B cell (primary cell): ENCODE results near the gene ADD3. TPM values are rescaled to one million over a fixed set of nuclear protein-coding genes. Genes with fewer than 3 reads are reported as not detected.
A peak's percentile ranks its signal among the peaks of the same experiment; 100 is the strongest.

Experiments used
- ATAC-seq: fragments of 200-7000 bp; cut with Tn5 transposase; one replicate; pipeline ENCODE4 v1.10.0; 2021; ENCODE audit warnings: low read depth, mild to moderate bottlenecking, moderate number of reproducible peaks, moderate library complexity
- CTCF ChIA-PET: fragments of 350-600 bp; sonication (Branson Sonifier 250); formaldehyde crosslinking; loops from one replicate; lab custom pipeline; 2021; ENCODE audit warnings: antibody characterized with exemption, inconsistent platforms; lab: Charles Lee
- POLR2A ChIA-PET: fragments of 350-600 bp; sonication (Branson Sonifier 250); formaldehyde crosslinking; loops from one replicate; lab custom pipeline; 2021; ENCODE audit warnings: antibody characterized with exemption; lab: Charles Lee
- DNase-seq: peaks from one replicate; pipeline ENCODE4 v3.0.0; 2013
- H2AFZ ChIP-seq: 2 replicates; pipeline ENCODE4 v1.6.1; 2012; ENCODE audit warnings: mild to moderate bottlenecking, low read depth, low read length; ENCODE audit not compliant: insufficient read depth, poor library complexity, severe bottlenecking
- H3K27ac ChIP-seq, 2 donors: 1 replicate in 1 of 2; 2 replicates in 1 of 2; pipeline ENCODE4 v1.5.1; 2012 to 2013; ENCODE audit warnings: low read length in 2 of 2, mild to moderate bottlenecking in 2 of 2, moderate library complexity in 1 of 2
- H3K27me3 ChIP-seq, 4 experiments: fragments of 200-600 bp in 1 of 4; sonication (generic) in 1 of 4; replicated peaks in 1 of 4; 1 replicate in 2 of 4; 2 replicates in 2 of 4; pipeline versions ENCODE4 v1.6.1 to v1.7.0; 2013 to 2016; ENCODE audit warnings: low read length in 3 of 4, mild to moderate bottlenecking in 2 of 4, mixed read lengths in 1 of 4, moderate library complexity in 1 of 4; ENCODE audit not compliant: insufficient read depth in 4 of 4, control insufficient read depth in 3 of 4; ENCODE audit errors: control extremely low read depth in 1 of 4
- H3K36me3 ChIP-seq, 2 experiments: replicated peaks in 1 of 2; 1 replicate in 1 of 2; 2 replicates in 1 of 2; pipeline versions ENCODE4 v1.6.1 to v1.7.1; 2013; ENCODE audit warnings: low read length in 1 of 2; ENCODE audit not compliant: insufficient read depth in 2 of 2, control insufficient read depth in 1 of 2; ENCODE audit errors: control extremely low read depth in 1 of 2, extremely low read depth in 1 of 2
- H3K4me1 ChIP-seq, 2 donors: fragments of 200-600 bp in 1 of 2; sonication (generic) in 1 of 2; 1 replicate in 1 of 2; 2 replicates in 1 of 2; pipeline versions ENCODE4 v1.5.1 to v1.6.1; 2013 to 2017; ENCODE audit warnings: low read length in 2 of 2; ENCODE audit not compliant: control insufficient read depth in 2 of 2, insufficient read depth in 2 of 2
- H3K4me2 ChIP-seq: replicated peaks from 2 replicates; pipeline ENCODE3; 2012; ENCODE audit warnings: mild to moderate bottlenecking, low read depth, low read length; ENCODE audit not compliant: poor library complexity, severe bottlenecking
- H3K4me3 ChIP-seq, 5 experiments: fragments of 200-600 bp in 1 of 5; sonication (generic) in 1 of 5; 1 replicate in 3 of 5; 2 replicates in 2 of 5; pipeline versions ENCODE4 v1.5.1 to v1.7.0; 2011 to 2016; ENCODE audit warnings: low read length in 4 of 5, mild to moderate bottlenecking in 4 of 5, low read depth in 2 of 5, control low read depth in 1 of 5, moderate library complexity in 1 of 5; ENCODE audit not compliant: insufficient read depth in 1 of 5; ENCODE audit errors: control extremely low read depth in 1 of 5, extremely low read depth in 1 of 5
- H3K79me2 ChIP-seq: fragments of 200-600 bp; sonication (generic); one replicate; pipeline ENCODE4 v1.6.0; 2016; ENCODE audit warnings: low read length; ENCODE audit not compliant: control insufficient read depth, insufficient read depth
- H3K9ac ChIP-seq: fragments of 200-600 bp; sonication (generic); 2 replicates; pipeline ENCODE4 v1.6.1; 2017; ENCODE audit warnings: mild to moderate bottlenecking, low read length, moderate library complexity
- H3K9me3 ChIP-seq, 3 donors: one replicate each; pipeline versions ENCODE4 v1.6.1 to v1.7.1; 2013; ENCODE audit warnings: low read length in 2 of 3; ENCODE audit not compliant: control insufficient read depth in 2 of 3, insufficient read depth in 1 of 3; ENCODE audit errors: control extremely low read depth in 1 of 3
- H4K20me1 ChIP-seq: 2 replicates; pipeline ENCODE4 v1.6.0; 2012; ENCODE audit warnings: mild to moderate bottlenecking, low read length; ENCODE audit not compliant: insufficient read depth, control insufficient read depth, poor library complexity, severe bottlenecking
- H3K27ac Mint-ChIP-seq: one replicate; pipeline ENCODE4 v1.8.0; 2021; ENCODE audit warnings: mixed read lengths
- H3K27me3 Mint-ChIP-seq: one replicate; pipeline ENCODE4 v1.8.0; 2021; ENCODE audit warnings: mixed read lengths
- H3K4me1 Mint-ChIP-seq: one replicate; pipeline ENCODE4 v1.8.0; 2021; ENCODE audit warnings: mixed read lengths
- H3K4me3 Mint-ChIP-seq: one replicate; pipeline ENCODE4 v1.8.0; 2021; ENCODE audit warnings: mixed read lengths
- H3K9me3 Mint-ChIP-seq: one replicate; pipeline ENCODE4 v1.8.0; 2022; ENCODE audit warnings: mixed read lengths; ENCODE audit not compliant: insufficient read depth
- EZH2 ChIP-seq: IDR thresholded peaks from 2 replicates; pipeline ENCODE4 v1.6.1; 2012; ENCODE audit warnings: borderline replicate concordance, low read depth, mild to moderate bottlenecking, moderate library complexity, low read length; ENCODE audit not compliant: insufficient read depth, poor library complexity, severe bottlenecking
- WGBS: methylation state at CpG from one replicate; pipeline ENCODE4 v1.1.5; 2013; ENCODE audit warnings: missing lambda C conversion rate; ENCODE audit not compliant: insufficient coverage; 5-methylcytosine and 5-hydroxymethylcytosine counted together
- intact Hi-C: fragments of 100-400 bp; cut with micrococcal nuclease; formaldehyde crosslinking; loops from one replicate; pipeline ENCODE4 v1.10.0; 2022
- polyA plus RNA-seq: library from polyadenylated mRNA; depleted of rRNA; stranded (reverse); fragments of >200 nt; gene quantifications from 2 replicates; pipeline ENCODE4 v1.2.3, GENCODE V29; 2012
- total RNA-seq, 2 donors: library from RNA; stranded (reverse); fragments of 120-200 nt in 1 of 2; gene quantifications; 1 replicate in 1 of 2; 2 replicates in 1 of 2; pipeline versions ENCODE4 v1.2.3 to v1.2.4, GENCODE V29; 2013 to 2022
- TF ChIP-seq, protein P1 (sequence below): fragments of 200-600 bp; IDR thresholded peaks from one replicate; pipeline ENCODE4 v1.8.0; 2022; ENCODE audit warnings: antibody characterized with exemption, mild to moderate bottlenecking

ADD3 gene
- total and polyA plus RNA-seq, 2 donors (not counting 1 experiment from before 2014, with no cell fraction given) = 156 to 185 TPM

DNA sequence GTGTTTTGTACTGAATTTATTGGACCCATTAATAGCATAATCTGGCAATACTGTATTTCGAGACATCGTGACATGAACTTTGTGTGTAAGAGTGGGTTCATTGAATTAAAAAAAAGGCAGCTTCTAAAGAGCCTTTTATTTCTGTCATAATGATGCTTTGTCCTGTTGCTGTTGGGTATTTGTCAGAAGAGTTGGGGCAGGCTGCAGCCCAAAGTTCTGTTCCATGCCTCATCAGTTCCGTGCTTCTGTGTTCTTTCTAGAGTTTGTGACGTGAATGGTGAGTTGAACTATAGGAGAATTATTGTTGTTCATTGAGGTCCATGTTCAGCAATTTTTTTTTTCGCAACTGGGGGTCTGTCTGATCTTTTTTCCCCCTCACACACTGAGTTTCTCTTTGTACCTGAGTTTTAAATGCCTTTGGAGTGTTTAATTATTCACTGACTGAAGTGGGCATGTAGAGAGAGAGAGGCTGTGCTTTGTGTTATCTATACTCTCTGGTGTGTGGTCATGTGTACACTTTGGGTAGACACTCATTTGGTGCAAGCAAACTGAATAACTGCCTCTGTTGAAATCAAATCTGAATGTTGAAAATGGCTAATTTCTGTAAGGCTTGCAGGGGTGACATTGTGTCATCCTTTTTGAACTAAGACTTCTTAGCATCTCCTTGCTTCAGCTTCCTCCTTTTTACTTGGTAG is 69.8 kb downstream of the ADD3 start:
- Histone ChIP-seq H4K20me1 (no peaks in the 10 kb centered on the region), H3K4me1 (peaks cover 58 to 66% of the 10 kb centered on the region in 2 donors), H3K36me3 (peaks cover 1 to 4% of the 10 kb centered on the region in 2 experiments), H3K27ac (peak overlapping the region; percentile 74 to 86), H3K9me3 (peaks cover 0 to 2% (median 0%) of the 10 kb centered on the region in 3 donors), H3K4me2 (peak overlapping the region; percentile 62), H2AFZ (peak overlapping the region; percentile 25), H3K79me2 (peaks cover 89% of the 10 kb centered on the region), H3K9ac (peak overlapping the region; percentile 71), H3K27me3 (no peaks in the 10 kb centered on the region), H3K4me3 (peak overlapping the region; percentile 45 to 69 (median 59))
- Mint-ChIP-seq H3K27me3 (no peaks in the 10 kb centered on the region), H3K9me3 (peaks cover 2% of the 10 kb centered on the region), H3K4me3 (peak overlapping the region; percentile 94), H3K27ac (peak overlapping the region; percentile 99), H3K4me1 (peaks cover 79% of the 10 kb centered on the region)
- no peak for TF ChIP-seq EZH2
- TF ChIP-seq, protein P1, sequence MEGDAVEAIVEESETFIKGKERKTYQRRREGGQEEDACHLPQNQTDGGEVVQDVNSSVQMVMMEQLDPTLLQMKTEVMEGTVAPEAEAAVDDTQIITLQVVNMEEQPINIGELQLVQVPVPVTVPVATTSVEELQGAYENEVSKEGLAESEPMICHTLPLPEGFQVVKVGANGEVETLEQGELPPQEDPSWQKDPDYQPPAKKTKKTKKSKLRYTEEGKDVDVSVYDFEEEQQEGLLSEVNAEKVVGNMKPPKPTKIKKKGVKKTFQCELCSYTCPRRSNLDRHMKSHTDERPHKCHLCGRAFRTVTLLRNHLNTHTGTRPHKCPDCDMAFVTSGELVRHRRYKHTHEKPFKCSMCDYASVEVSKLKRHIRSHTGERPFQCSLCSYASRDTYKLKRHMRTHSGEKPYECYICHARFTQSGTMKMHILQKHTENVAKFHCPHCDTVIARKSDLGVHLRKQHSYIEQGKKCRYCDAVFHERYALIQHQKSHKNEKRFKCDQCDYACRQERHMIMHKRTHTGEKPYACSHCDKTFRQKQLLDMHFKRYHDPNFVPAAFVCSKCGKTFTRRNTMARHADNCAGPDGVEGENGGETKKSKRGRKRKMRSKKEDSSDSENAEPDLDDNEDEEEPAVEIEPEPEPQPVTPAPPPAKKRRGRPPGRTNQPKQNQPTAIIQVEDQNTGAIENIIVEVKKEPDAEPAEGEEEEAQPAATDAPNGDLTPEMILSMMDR = no peak
- DNase-seq = peak; percentile 41
- POLR2A ChIA-PET = interaction anchor here (0.6 to 1.4 kb wide), 4 partner anchors 9 to 70 kb away, joined by 4 to 12 read pairs (median 6); partner anchors contain the start of gene ADD3
- peak; percentile 48 for ATAC-seq
- 100% methylated on average over 1 of the region's 5 CpGs for WGBS
- CTCF ChIA-PET = interaction anchor here (0.5 to 2.4 kb wide), 12 partner anchors 8 to 193 kb away, joined by 3 to 8 read pairs (median 4); partner anchors contain the start of gene ADD3
- intact Hi-C loops = loop anchor here (1.0 to 5.0 kb wide), 5 partner anchors 9 to 69 kb away; no protein-coding TSS in a partner anchor

DNA sequence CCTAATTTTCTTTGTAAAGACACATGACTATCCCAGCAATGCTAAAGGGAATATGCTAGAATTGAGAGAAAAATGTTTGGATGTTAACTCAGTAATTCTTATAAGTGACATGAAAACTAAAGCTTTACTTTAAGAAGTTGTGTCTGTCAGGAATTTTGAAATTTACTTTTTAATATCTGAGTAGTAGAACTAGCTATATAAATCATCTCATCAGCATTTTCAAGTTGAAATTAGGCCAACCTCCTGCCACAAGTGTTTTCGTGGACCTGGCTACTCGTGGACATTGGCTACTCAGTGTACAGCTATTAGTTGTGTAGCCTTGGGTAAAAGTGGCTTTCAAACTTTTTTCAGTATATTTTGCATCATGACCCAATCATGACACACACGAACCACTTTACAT is 70.5 kb downstream of the ADD3 start:
- Histone ChIP-seq H3K36me3 (peaks cover 0 to 8% of the 10 kb centered on the region in 2 experiments), H4K20me1 (no peaks in the 10 kb centered on the region), H3K79me2 (peaks cover 89% of the 10 kb centered on the region), H3K9ac (peak overlapping the region; percentile 71), H3K27me3 (no peaks in the 10 kb centered on the region), H3K4me1 (peaks cover 55 to 64% of the 10 kb centered on the region in 2 donors), H3K9me3 (peaks cover 0 to 2% (median 0%) of the 10 kb centered on the region in 3 donors), H3K27ac (peak overlapping the region; percentile 74 to 86), H3K4me2 (peak overlapping the region; percentile 62), H3K4me3 (peak overlapping the region in 4 of 5 experiments; percentile 45 to 69 (median 58)), H2AFZ (no peak overlapping the region)
- no peak for TF ChIP-seq EZH2
- TF ChIP-seq, protein P1 = no peak
- CTCF ChIA-PET = interaction anchor here (0.5 to 2.4 kb wide), 7 partner anchors 25 to 194 kb away, joined by 3 to 8 read pairs (median 3); no protein-coding TSS in a partner anchor
- Mint-ChIP-seq H3K4me3 (peak overlapping the region; percentile 94), H3K9me3 (peaks cover 2% of the 10 kb centered on the region), H3K4me1 (peaks cover 83% of the 10 kb centered on the region), H3K27ac (peak overlapping the region; percentile 99), H3K27me3 (no peaks in the 10 kb centered on the region)
- DNase-seq (no peak), ATAC-seq (no peak)
- POLR2A ChIA-PET = interaction anchor here (0.6 to 1.2 kb wide), 2 partner anchors 9 to 69 kb away, joined by 4 to 7 read pairs; no protein-coding TSS in a partner anchor
- WGBS = no CpG with 5 or more reads among the region's 3 CpGs
- intact Hi-C loops = loop anchor here (1.0 to 5.0 kb wide), 2 partner anchors 8 to 36 kb away; no protein-coding TSS in a partner anchor
